GM18870 (cell line): ENCODE results near the gene NPIPB9.

Experiments used
- ATAC-seq: cut with Tn5 transposase; IDR thresholded peaks from one replicate; pipeline ENCODE4 v1.9.1; 2021; ENCODE audit warnings: moderate library complexity; ENCODE audit not compliant: unreplicated experiment

Gene NPIPB9

DNA sequence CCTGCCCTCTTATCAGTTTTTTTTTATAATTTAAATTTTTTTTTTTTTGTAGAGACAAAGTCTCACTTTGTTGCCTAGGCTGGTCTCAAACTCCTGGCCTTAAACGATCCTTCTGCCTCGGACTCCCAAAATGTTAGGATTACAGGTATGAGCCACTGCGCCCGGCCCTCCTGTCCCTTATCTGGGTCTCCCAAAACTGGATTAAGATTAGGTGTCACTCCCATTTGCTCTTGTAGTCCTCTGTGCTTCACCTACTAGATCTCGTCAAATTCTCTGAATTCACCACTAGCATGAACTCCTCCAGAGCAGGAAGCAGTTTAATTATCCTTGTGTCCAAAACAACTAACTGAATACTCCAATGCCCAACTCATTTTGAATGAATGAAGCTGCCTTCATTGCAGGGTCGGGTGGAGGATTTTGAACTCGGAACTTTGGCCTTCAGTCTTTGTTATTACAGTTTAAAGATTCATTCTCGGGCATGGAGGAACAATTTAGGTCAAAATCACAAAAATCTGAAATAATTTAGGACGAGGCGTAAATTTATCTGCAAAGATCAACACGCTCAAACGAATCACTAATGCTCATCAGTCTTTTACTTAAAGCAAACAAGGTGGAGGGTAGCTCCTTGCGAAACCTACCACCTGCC lies 70.4 kb downstream of the NPIPB9 start:
- no peak for ATAC-seq
